OCI-LY7 (cell line): ENCODE data around the gene PLD6. TPM values are rescaled to one million over a fixed set of nuclear protein-coding genes. Genes with fewer than 3 reads are reported as not detected.

Experiments
- BruUV-seq: library from RNA; stranded (reverse); fragments of 400-500 nt; replicated peaks from 2 replicates; lab custom pipeline; 2021; lab: Mats Ljungman, UMichigan
- CTCF ChIA-PET: fragments of 300-600 bp; sonication (Branson Sonifier 250); formaldehyde crosslinking; loops from one replicate; lab custom pipeline; 2022; ENCODE audit warnings: antibody characterized with exemption; ENCODE audit not compliant: unreplicated experiment; lab: Charles Lee
- POLR2A ChIA-PET: fragments of 300-600 bp; sonication (Branson Sonifier 250); formaldehyde crosslinking; loops from one replicate; lab custom pipeline; 2022; ENCODE audit warnings: antibody characterized with exemption; lab: Charles Lee
- DNase-seq: peaks from one replicate; pipeline ENCODE4 v3.0.0-alpha.2; 2015; ENCODE audit warnings: low spot score
- H2AFZ ChIP-seq: fragments of 200-600 bp; sonication (generic), shearing (Covaris generic); 2 replicates; pipeline ENCODE4 v1.6.1; 2014; ENCODE audit warnings: mild to moderate bottlenecking, antibody characterized with exemption, low read length, moderate library complexity
- H3K27ac ChIP-seq: fragments of 200-600 bp; sonication (generic); 2 replicates; pipeline ENCODE4 v1.5.1; 2014; ENCODE audit warnings: mixed run types, low read depth, mild to moderate bottlenecking, moderate library complexity, low read length, inconsistent platforms; ENCODE audit not compliant: poor library complexity, severe bottlenecking
- H3K36me3 ChIP-seq: fragments of 200-600 bp; sonication (generic); 2 replicates; pipeline ENCODE4 v1.6.1; 2014; ENCODE audit warnings: mild to moderate bottlenecking, antibody characterized with exemption, low read length, moderate library complexity, mixed read lengths; ENCODE audit not compliant: insufficient read depth
- H3K4me1 ChIP-seq: fragments of 200-600 bp; sonication (generic); 2 replicates; pipeline ENCODE4 v1.5.1; 2014; ENCODE audit warnings: mild to moderate bottlenecking, low read length; ENCODE audit not compliant: insufficient read depth, poor library complexity, severe bottlenecking
- H3K4me2 ChIP-seq: fragments of 200-600 bp; sonication (generic); 2 replicates; pipeline ENCODE4 v1.6.1; 2014; ENCODE audit warnings: mild to moderate bottlenecking, low read length
- H3K4me3 ChIP-seq: fragments of 200-600 bp; sonication (generic); 2 replicates; pipeline ENCODE4 v1.5.1; 2014; ENCODE audit warnings: mild to moderate bottlenecking, low read depth, low read length; ENCODE audit not compliant: poor library complexity, severe bottlenecking
- H3K79me2 ChIP-seq: fragments of 200-600 bp; sonication (generic); 2 replicates; pipeline ENCODE4 v1.6.1; 2016; ENCODE audit warnings: low read depth, mild to moderate bottlenecking, low read length, moderate library complexity, mixed read lengths; ENCODE audit not compliant: insufficient read depth
- H3K9me2 ChIP-seq: fragments of 200-600 bp; sonication (generic); 2 replicates; pipeline ENCODE4 v1.6.1; 2016; ENCODE audit warnings: mild to moderate bottlenecking, low read length, mixed read lengths; ENCODE audit not compliant: insufficient read depth
- H3K9me3 ChIP-seq: fragments of 200-600 bp; sonication (generic); 2 replicates; pipeline ENCODE4 v1.6.1; 2014; ENCODE audit warnings: mild to moderate bottlenecking, mixed run types, low read length, mixed read lengths
- H4K20me1 ChIP-seq: fragments of 200-600 bp; sonication (generic); 2 replicates; pipeline ENCODE4 v1.6.1; 2014; ENCODE audit warnings: mild to moderate bottlenecking, antibody characterized with exemption, low read length, moderate library complexity, mixed read lengths; ENCODE audit not compliant: insufficient read depth
- CTCF ChIP-seq: fragments of 200-600 bp; sonication (generic); conservative IDR thresholded peaks from 2 replicates; pipeline ENCODE4 v1.5.1; 2014; ENCODE audit warnings: mild to moderate bottlenecking, antibody characterized with exemption, low read length, moderate library complexity, mixed read lengths
- EZH2phosphoT487 ChIP-seq: fragments of 200-600 bp; sonication (generic); IDR thresholded peaks from 2 replicates; pipeline ENCODE4 v1.6.1; 2018; ENCODE audit warnings: low read depth, borderline replicate concordance, mild to moderate bottlenecking, mixed run types, antibody characterized with exemption, low read length, moderate library complexity, mixed read lengths
- intact Hi-C: fragments of 100-400 bp; cut with micrococcal nuclease; formaldehyde crosslinking; loops from one replicate; pipeline ENCODE4 v1.10.0; 2022; ENCODE audit not compliant: unreplicated experiment
- total RNA-seq, 2 experiments: library from RNA; depleted of rRNA in 1 of 2; stranded (reverse); fragments of >200 nt in 1 of 2; shearing (Covaris generic) in 1 of 2; gene quantifications; 2 replicates each; pipeline ENCODE4 v1.2.3, GENCODE V29; 2014 to 2022

Gene PLD6
- total RNA-seq, 2 experiments from 2014 or later, result not detected

GRCh38 chr17:17232303-17232621 lies 26.1 kb upstream of the PLD6 start:
- H3K36me3 ChIP-seq, result peaks cover 19% of the 10 kb centered on the region; the same call in 1 of the 2 replicates
- H4K20me1 ChIP-seq, result no peaks in the 10 kb centered on the region
- peaks cover 12% of the 10 kb centered on the region; the same call in 1 of the 2 replicates for H3K79me2 ChIP-seq
- no peaks in the 10 kb centered on the region for H3K9me3 ChIP-seq
- no peak overlapping the region for H3K4me3 ChIP-seq
- no peak overlapping the region for H3K27ac ChIP-seq
- peaks cover 14% of the 10 kb centered on the region for H3K4me1 ChIP-seq
- TF ChIP-seq EZH2phosphoT487, result no peak
- no peak for TF ChIP-seq CTCF
- no peaks in the 10 kb centered on the region for H3K9me2 ChIP-seq
- H2AFZ ChIP-seq, result no peak overlapping the region
- ChIA-PET CTCF (no interaction called here), POLR2A (interaction anchor here (1.0 kb wide), 1 partner anchor 12 kb away, joined by 5 read pairs; no protein-coding TSS in a partner anchor)
- H3K4me2 ChIP-seq, result no peak overlapping the region
- BruUV-seq, result no TSS peak
- DNase-seq, result no peak
- intact Hi-C loops, result no loop called here

GRCh38 chr17:17231621-17232302 lies 25.6 kb upstream of the PLD6 start:
- H3K4me2 ChIP-seq, result no peak overlapping the region
- H3K4me3 ChIP-seq, result no peak overlapping the region
- H4K20me1 ChIP-seq, result no peaks in the 10 kb centered on the region
- DNase-seq, result no peak
- peaks cover 12% of the 10 kb centered on the region; the same call in 1 of the 2 replicates for H3K79me2 ChIP-seq
- peaks cover 14% of the 10 kb centered on the region for H3K4me1 ChIP-seq
- ChIA-PET POLR2A (interaction anchor here (0.6 kb wide), 1 partner anchor 110 kb away, joined by 3 read pairs; no protein-coding TSS in a partner anchor), CTCF (no interaction called here)
- no peak overlapping the region for H3K27ac ChIP-seq
- H2AFZ ChIP-seq, result no peak overlapping the region
- BruUV-seq, result no TSS peak
- intact Hi-C loops, result no loop called here
- no peaks in the 10 kb centered on the region for H3K9me2 ChIP-seq
- no peak for TF ChIP-seq EZH2phosphoT487
- no peak for TF ChIP-seq CTCF
- peaks cover 24% of the 10 kb centered on the region; the same call in 1 of the 2 replicates for H3K36me3 ChIP-seq
- no peaks in the 10 kb centered on the region for H3K9me3 ChIP-seq
